Activated CD4-positive, alpha-beta T cell treated with anti-CD3 and anti-CD28 coated beads, Interleukin-2, amount 50 U/mL, for 4 hours (primary cell): ENCODE data around the gene ALS2CL.
"Not testable (repeated sequence)": the region's sequence is repeated elsewhere in the genome, so short reads cannot be mapped to it uniquely, and the experiment has no call there.

Source experiments
- DNase-seq, 2 experiments: peaks; one replicate each; pipeline ENCODE4 v3.0.0-alpha.2; 2020

The ALS2CL gene

GRCh38 chr3:46693038-46693891, at the start of gene ALS2CL:
Gene ALS2CL (minus strand): TSS chr3:46693679. CDS start chr3:46689440, 4,239 bp downstream.
- peak; percentile 60 for DNase-seq

GRCh38 chr3:46742992-46743585, 49.6 kb upstream of the ALS2CL start:
- no peak for DNase-seq

- not testable (repeated sequence) for DNase-seq
Observed at GRCh38 chr3:46739565-46739964, 46.1 kb upstream of the ALS2CL start.

- no peak for DNase-seq
Observed at GRCh38 chr3:46737329-46737731, 43.9 kb upstream of the ALS2CL start.

- DNase-seq: no peak
Observed at GRCh38 chr3:46736006-46736872, 42.8 kb upstream of the ALS2CL start.

GRCh38 chr3:46734773-46735172, 41.3 kb upstream of the ALS2CL start:
- DNase-seq: no peak

- DNase-seq: no peak
Observed at GRCh38 chr3:46733026-46733800, 39.7 kb upstream of the ALS2CL start.

GRCh38 chr3:46731795-46732194, 38.3 kb upstream of the ALS2CL start:
- DNase-seq: no peak

- no peak for DNase-seq
Observed at GRCh38 chr3:46730819-46731218, 37.3 kb upstream of the ALS2CL start.

GRCh38 chr3:46729038-46729437, 35.6 kb upstream of the ALS2CL start:
- no peak for DNase-seq

- DNase-seq: no peak
Observed at GRCh38 chr3:46725621-46726314, 32.3 kb upstream of the ALS2CL start.

GRCh38 chr3:46724424-46724823, 30.9 kb upstream of the ALS2CL start:
- no peak for DNase-seq

GRCh38 chr3:46722443-46722842, 29.0 kb upstream of the ALS2CL start:
- DNase-seq: no peak

- no peak for DNase-seq
Observed at GRCh38 chr3:46721009-46721408, 27.5 kb upstream of the ALS2CL start.

GRCh38 chr3:46719735-46720271, 26.3 kb upstream of the ALS2CL start:
- no peak for DNase-seq

- DNase-seq: no peak
Observed at GRCh38 chr3:46719044-46719565, 25.6 kb upstream of the ALS2CL start.

GRCh38 chr3:46717447-46718231, 24.2 kb upstream of the ALS2CL start, which contains the start of gene PRSS50:
Gene PRSS50 (minus strand): TSS chr3:46717869. CDS start chr3:46717824, 45 bp downstream.
- no peak for DNase-seq

- DNase-seq: no peak
Observed at GRCh38 chr3:46716461-46717441, 23.3 kb upstream of the ALS2CL start.
